OCI-LY1 (cell line): ENCODE data around the gene AIFM2.

ENCODE experiments used
- EZH2 ChIP-seq: fragments of 200-600 bp; sonication (generic), shearing (Covaris generic); IDR thresholded peaks from 2 replicates; pipeline ENCODE4 v1.8.0; 2017; ENCODE audit warnings: borderline replicate concordance, mixed run types, mild to moderate bottlenecking, antibody characterized with exemption, low read length, moderate library complexity, mixed read lengths
- TF ChIP-seq, protein P1 (sequence below): fragments of 200-600 bp; sonication (generic), shearing (Covaris generic); IDR thresholded peaks from 2 replicates; pipeline ENCODE4 v1.5.1; 2017; ENCODE audit warnings: mild to moderate bottlenecking, antibody characterized with exemption, low read length, moderate library complexity, mixed read lengths

DNA sequence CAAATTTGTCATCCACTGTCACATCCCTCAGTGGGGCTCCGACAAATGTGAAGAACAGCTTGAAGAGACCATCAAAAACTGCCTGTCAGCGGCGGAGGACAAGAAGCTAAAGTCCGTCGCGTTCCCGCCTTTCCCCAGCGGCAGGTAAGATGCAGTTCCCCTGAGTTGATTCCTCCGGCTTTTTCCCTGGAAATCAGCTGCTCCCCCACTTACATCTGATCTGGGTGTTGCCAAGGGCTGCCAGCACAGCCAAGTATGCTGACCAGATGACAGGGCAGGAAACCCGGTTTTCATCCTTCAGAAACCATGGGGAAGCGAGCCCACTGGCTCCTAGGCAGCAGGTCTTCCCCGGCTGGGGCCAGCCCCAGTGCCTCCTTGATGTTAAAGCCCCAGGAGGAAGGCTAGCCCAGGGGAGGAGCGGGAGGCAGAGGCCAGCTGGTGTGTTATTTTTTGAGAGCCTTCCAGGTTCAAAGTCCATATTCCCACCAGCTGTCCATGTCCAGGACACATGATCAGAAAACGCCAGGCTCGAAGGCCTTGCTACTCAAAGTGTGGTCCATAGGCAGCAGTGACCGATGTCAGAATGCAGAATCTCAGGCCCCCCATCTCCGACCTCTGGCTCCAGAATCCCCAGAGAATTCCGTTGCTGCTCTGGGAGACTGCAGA lies 23.4 kb downstream of the AIFM2 start:
- TF ChIP-seq, protein P1, sequence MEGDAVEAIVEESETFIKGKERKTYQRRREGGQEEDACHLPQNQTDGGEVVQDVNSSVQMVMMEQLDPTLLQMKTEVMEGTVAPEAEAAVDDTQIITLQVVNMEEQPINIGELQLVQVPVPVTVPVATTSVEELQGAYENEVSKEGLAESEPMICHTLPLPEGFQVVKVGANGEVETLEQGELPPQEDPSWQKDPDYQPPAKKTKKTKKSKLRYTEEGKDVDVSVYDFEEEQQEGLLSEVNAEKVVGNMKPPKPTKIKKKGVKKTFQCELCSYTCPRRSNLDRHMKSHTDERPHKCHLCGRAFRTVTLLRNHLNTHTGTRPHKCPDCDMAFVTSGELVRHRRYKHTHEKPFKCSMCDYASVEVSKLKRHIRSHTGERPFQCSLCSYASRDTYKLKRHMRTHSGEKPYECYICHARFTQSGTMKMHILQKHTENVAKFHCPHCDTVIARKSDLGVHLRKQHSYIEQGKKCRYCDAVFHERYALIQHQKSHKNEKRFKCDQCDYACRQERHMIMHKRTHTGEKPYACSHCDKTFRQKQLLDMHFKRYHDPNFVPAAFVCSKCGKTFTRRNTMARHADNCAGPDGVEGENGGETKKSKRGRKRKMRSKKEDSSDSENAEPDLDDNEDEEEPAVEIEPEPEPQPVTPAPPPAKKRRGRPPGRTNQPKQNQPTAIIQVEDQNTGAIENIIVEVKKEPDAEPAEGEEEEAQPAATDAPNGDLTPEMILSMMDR, result no peak
- TF ChIP-seq EZH2, result no peak
